ENCODE measurements around the gene GRAMD4. TPM values are rescaled to one million over a fixed set of nuclear protein-coding genes. Genes with fewer than 3 reads are reported as not detected.

Gene GRAMD4
- total RNA-seq, 1 donor from 2014 or later: 77.6 TPM

DNA sequence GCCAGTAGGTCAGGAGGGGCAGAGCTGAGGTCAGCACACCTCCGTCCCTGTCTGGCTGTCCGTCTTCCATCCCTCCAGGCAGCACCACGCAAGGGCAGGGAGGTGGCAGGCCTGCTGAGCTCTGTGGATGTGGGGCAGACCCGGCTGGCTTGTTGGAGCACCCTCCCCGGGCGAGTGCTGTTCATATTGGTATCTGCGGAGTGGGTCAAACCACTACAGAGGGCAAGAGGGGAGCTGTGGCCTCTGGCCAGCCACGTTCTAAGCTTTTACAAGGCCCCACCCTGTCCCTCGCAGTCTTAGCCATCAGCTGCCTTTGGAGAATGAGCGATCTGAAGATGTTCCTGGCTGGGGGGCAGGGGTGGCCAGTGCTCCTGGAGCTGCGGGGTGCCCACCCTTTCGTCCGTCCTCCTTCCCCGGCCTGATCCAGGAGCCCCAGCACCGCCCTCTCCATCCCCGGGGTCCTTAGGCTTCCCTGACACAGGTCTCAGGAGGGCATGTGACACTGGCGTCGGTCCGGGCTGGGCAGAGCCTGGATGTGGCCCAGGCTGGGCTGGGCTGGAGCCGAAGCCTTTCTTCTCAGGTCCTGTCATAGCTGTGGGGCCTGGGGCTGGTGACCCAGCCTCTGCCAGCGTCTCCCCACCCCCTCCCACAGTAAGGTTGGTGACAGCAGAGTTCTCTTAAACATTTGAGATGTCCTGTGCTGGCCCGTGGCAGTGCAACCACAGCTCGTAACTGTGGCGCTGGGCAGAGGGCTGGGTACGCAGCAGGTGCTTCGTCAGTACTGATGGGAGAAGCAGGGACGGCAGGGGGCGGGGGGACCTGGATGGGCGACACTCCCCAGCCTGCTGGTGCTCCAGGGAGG, 31.7 kb upstream of the GRAMD4 start:
- peaks cover 96% of the 10 kb centered on the region for H3K4me1 ChIP-seq
- intact Hi-C loops (cut with micrococcal nuclease): no loop called here
- TF ChIP-seq, protein P1, sequence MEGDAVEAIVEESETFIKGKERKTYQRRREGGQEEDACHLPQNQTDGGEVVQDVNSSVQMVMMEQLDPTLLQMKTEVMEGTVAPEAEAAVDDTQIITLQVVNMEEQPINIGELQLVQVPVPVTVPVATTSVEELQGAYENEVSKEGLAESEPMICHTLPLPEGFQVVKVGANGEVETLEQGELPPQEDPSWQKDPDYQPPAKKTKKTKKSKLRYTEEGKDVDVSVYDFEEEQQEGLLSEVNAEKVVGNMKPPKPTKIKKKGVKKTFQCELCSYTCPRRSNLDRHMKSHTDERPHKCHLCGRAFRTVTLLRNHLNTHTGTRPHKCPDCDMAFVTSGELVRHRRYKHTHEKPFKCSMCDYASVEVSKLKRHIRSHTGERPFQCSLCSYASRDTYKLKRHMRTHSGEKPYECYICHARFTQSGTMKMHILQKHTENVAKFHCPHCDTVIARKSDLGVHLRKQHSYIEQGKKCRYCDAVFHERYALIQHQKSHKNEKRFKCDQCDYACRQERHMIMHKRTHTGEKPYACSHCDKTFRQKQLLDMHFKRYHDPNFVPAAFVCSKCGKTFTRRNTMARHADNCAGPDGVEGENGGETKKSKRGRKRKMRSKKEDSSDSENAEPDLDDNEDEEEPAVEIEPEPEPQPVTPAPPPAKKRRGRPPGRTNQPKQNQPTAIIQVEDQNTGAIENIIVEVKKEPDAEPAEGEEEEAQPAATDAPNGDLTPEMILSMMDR (IDR thresholded peaks at IDR 0.05; ENCODE audit: borderline replicate concordance): no peak
- peak; percentile 66 for DNase-seq
- H3K27me3 ChIP-seq (ENCODE audit: low read depth): no peaks in the 10 kb centered on the region
- H3K27ac ChIP-seq (replicated peaks): peak overlapping the region; percentile 94
- H3K36me3 ChIP-seq: no peaks in the 10 kb centered on the region
- no peaks in the 10 kb centered on the region for H3K9me3 ChIP-seq (replicated peaks)
- H3K4me3 ChIP-seq: peak overlapping the region; percentile 41

DNA sequence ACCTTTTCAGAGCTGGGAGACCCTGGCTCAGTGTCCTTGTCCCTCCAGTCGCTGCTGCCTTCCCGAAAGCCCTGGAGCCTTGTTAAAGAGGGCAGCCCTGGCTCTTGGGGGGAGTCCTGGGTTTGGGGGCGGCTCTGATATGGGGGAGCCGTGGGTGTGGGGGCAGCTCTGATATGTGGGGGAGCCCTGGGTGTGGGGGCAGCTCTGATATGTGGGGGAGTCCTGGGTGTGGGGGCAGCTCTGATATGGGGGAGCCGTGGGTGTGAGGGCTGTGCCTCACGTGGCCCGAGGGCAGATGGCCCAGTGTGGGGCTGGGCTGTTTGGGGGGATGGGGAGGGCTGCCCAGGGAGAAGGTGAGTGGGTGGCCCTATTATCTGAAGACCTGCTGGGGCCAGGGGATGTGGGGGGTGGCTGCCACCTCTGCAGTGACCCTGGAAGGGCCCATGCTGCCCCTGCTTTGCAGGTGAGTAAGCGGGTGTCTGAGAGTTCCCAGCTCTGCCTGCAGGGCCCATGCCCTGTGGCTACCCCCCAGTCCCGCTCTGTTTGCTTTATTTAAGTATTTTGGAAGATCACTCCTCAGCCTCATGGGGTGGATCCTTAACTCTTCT, 30.9 kb upstream of the GRAMD4 start:
- H3K4me1 ChIP-seq: peaks cover 95% of the 10 kb centered on the region
- peak; percentile 13 for DNase-seq
- TF ChIP-seq, protein P1 (IDR thresholded peaks at IDR 0.05; ENCODE audit: borderline replicate concordance): no peak
- H3K27me3 ChIP-seq (ENCODE audit: low read depth): no peaks in the 10 kb centered on the region
- H3K9me3 ChIP-seq (replicated peaks): no peaks in the 10 kb centered on the region
- H3K4me3 ChIP-seq: peak overlapping the region; percentile 35
- H3K36me3 ChIP-seq: no peaks in the 10 kb centered on the region
- intact Hi-C loops (cut with micrococcal nuclease): no loop called here
- peak overlapping the region; percentile 94 for H3K27ac ChIP-seq (replicated peaks)

DNA sequence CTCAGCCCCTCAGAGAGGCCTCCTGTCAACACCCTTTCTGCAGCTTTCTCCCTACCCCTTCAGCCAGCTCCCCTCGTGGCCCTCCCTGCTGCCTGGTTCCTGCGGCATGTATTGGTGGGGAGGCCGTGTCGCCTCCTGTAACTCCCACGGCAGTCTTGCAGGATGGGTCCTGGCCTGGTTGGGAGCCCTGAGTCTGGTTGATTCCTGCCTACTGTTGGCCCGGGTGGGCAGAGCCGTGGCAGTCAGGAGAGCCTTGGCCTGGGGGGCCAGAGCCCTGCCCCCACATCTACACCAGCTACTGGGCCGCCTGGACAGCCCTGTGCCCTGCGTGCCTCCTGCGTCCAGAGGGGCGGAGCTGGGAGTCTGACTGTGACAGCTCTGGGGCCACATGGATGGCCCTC, 30.3 kb upstream of the GRAMD4 start:
- TF ChIP-seq, protein P1 (IDR thresholded peaks at IDR 0.05; ENCODE audit: borderline replicate concordance): no peak
- no peak for DNase-seq
- Histone ChIP-seq H3K9me3 (replicated peaks) (no peaks in the 10 kb centered on the region), H3K27ac (replicated peaks) (peak overlapping the region; percentile 94), H3K4me1 (peaks cover 95% of the 10 kb centered on the region), H3K4me3 (peak overlapping the region; percentile 35), H3K27me3 (ENCODE audit: low read depth) (no peaks in the 10 kb centered on the region), H3K36me3 (no peaks in the 10 kb centered on the region)
- intact Hi-C loops (cut with micrococcal nuclease): no loop called here

DNA sequence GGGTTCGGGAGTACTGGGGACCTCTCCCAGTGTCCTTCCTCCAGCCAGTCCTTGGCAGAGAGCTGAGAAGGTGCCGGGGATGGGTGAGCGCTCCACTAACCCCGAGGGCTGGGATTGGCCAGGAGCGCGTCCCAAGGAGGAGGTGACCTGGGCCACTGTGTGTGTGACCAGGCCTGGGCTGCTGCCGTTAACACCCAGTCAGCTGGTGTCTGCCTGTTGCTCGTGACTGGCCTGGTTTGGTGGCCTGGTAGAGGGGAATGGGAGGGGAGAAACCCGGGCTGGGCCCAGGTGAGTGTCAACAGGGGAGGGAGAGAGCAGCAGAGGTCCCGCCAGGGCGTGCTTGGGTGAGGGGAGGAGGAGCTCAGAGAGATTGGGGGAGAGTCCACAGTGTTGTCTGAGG, 29.9 kb upstream of the GRAMD4 start:
- Histone ChIP-seq H3K4me3 (peak overlapping the region; percentile 35), H3K9me3 (replicated peaks) (no peaks in the 10 kb centered on the region), H3K4me1 (peaks cover 95% of the 10 kb centered on the region), H3K27me3 (ENCODE audit: low read depth) (no peaks in the 10 kb centered on the region), H3K27ac (replicated peaks) (peak overlapping the region; percentile 94), H3K36me3 (no peaks in the 10 kb centered on the region)
- intact Hi-C loops (cut with micrococcal nuclease): no loop called here
- TF ChIP-seq, protein P1 (IDR thresholded peaks at IDR 0.05; ENCODE audit: borderline replicate concordance): no peak
- peak; percentile 79 for DNase-seq

DNA sequence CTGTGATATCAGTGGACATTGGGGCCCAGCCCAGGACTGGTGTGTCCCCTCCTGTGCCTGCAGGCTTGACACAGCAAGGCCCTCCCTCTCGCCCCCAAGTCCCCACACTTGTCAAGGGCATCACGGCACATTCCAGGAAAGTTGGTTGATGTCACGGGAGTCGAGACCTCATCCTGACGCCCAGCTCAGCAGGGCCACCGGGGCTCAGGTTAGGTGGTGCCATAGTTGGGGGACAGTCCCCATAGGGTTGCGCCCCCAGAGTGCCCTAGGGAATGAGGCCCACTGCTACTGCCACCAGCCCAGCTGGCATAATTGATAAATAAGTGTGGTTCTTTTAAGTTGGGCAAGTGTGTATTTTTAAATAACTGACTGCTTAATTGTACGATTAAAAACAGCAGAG, 28.3 kb upstream of the GRAMD4 start:
- H3K36me3 ChIP-seq: no peaks in the 10 kb centered on the region
- H3K9me3 ChIP-seq (replicated peaks): no peaks in the 10 kb centered on the region
- intact Hi-C loops (cut with micrococcal nuclease): no loop called here
- no peaks in the 10 kb centered on the region for H3K27me3 ChIP-seq (ENCODE audit: low read depth)
- peak overlapping the region; percentile 48 for H3K4me3 ChIP-seq
- peak overlapping the region; percentile 94 for H3K27ac ChIP-seq (replicated peaks)
- no peak for DNase-seq
- TF ChIP-seq, protein P1 (IDR thresholded peaks at IDR 0.05; ENCODE audit: borderline replicate concordance): no peak
- H3K4me1 ChIP-seq: peaks cover 95% of the 10 kb centered on the region
